ENCODE data around the gene LRRC75A. TPM values are rescaled to one million over a fixed set of nuclear protein-coding genes. Genes with fewer than 3 reads are reported as not detected.

Gene LRRC75A
- total and polyA plus RNA-seq, 2 of the 8 experiments (the other 6 are each of a cell fraction or from before 2014, with no cell fraction given) = 9.7 to 9.9 TPM

- DNase-seq (ENCODE audit: low read depth in 1 of 2, low spot score in 2 of 2) (no peak), FAIRE-seq (no peak)
- Histone ChIP-seq H3K79me1 (ENCODE audit: low read depth, low read length) (no peaks in the 10 kb centered on the region), H3K36me3 (ENCODE audit: control insufficient read depth in 2 of 4, insufficient read depth in 4 of 4, low read length in 3 of 4) (no peaks in the 10 kb centered on the region), H3K23me2 (ENCODE audit: low read depth, low read length) (no peaks in the 10 kb centered on the region), H3K14ac (ENCODE audit: insufficient read length) (no peak overlapping the region), H3K56ac (replicated peaks; ENCODE audit: insufficient read length, low read depth, low read length) (no peak overlapping the region), H2BK12ac (ENCODE audit: low read depth, low read length) (no peak overlapping the region), H2AFZ (ENCODE audit: low read length) (no peak overlapping the region), H3K27me3 (replicated peaks in 1 of 4; ENCODE audit: control insufficient read depth in 3 of 4, extremely low read depth in 1 of 4, insufficient read depth in 3 of 4, low read length in 3 of 4) (peaks cover 0 to 2% (median 0%) of the 10 kb centered on the region in 4 experiments; a peak in 2 of 7 replicates), H3K18ac (ENCODE audit: extremely low read depth, low read length) (no peak overlapping the region), H3K4ac (replicated peaks; ENCODE audit: insufficient read length, low read depth, low read length) (no peak overlapping the region), H3K23ac (ENCODE audit: insufficient read length) (no peak overlapping the region), H4K5ac (ENCODE audit: insufficient read length, low read depth, low read length) (no peak overlapping the region), H2BK5ac (ENCODE audit: low read depth, low read length) (no peak overlapping the region), H4K91ac (replicated peaks; ENCODE audit: insufficient read length, low read length) (no peak overlapping the region), H4K8ac (ENCODE audit: extremely low read depth, insufficient read depth, low read length) (no peak overlapping the region), H3K27ac (ENCODE audit: low read depth, low read length) (no peak overlapping the region), H3K4me2 (ENCODE audit: insufficient read depth in 1 of 2, low read depth in 2 of 2, low read length in 2 of 2) (no peak overlapping the region), H3K4me3 (ENCODE audit: extremely low read depth in 1 of 4, insufficient read depth in 2 of 4, low read depth in 3 of 4, low read length in 4 of 4) (no peak overlapping the region), H3K9me3 (ENCODE audit: insufficient read depth in 2 of 2, low read depth in 1 of 2, low read length in 1 of 2) (no peaks in the 10 kb centered on the region), H4K20me1 (replicated peaks in 1 of 2; ENCODE audit: control insufficient read depth in 1 of 2, insufficient read depth in 2 of 2, low read length in 2 of 2) (no peaks in the 10 kb centered on the region), H3K4me1 (replicated peaks in 1 of 4; ENCODE audit: control insufficient read depth in 3 of 4, insufficient read depth in 4 of 4, low read length in 3 of 4) (peaks cover 0 to 7% (median 0%) of the 10 kb centered on the region in 4 experiments; a peak in 6 of 7 replicates), H3K79me2 (ENCODE audit: control insufficient read depth in 1 of 2, insufficient read depth in 2 of 2, low read length in 2 of 2) (no peaks in the 10 kb centered on the region), H2AK5ac (ENCODE audit: low read depth, low read length) (no peak overlapping the region), H2BK120ac (replicated peaks; ENCODE audit: low read depth, low read length) (no peak overlapping the region), H3K9ac (replicated peaks in 1 of 4; ENCODE audit: extremely low read depth in 1 of 4, low read depth in 3 of 4, low read length in 3 of 4) (no peak overlapping the region), H2BK15ac (ENCODE audit: low read length) (no peak overlapping the region), H2BK20ac (ENCODE audit: low read length) (no peak overlapping the region)
- POLR2A ChIA-PET (ENCODE audit: partially characterized antibody) = interaction anchor here (0.9 to 2.1 kb wide), 5 partner anchors 33 to 79 kb away, joined by 3 to 9 read pairs (median 5); no protein-coding TSS in a partner anchor
- TF ChIP-seq CHD2 (IDR thresholded peaks at IDR 0.05; ENCODE audit: low read length) = no peak
- TF ChIP-seq CREB1 (IDR thresholded peaks at IDR 0.05) = no peak
- TF ChIP-seq CEBPB (IDR thresholded peaks at IDR 0.05; ENCODE audit: low read depth, low read length) = no peak
- CTCF ChIA-PET (ENCODE audit: partially characterized antibody) = interaction anchor here (0.9 to 34.1 kb wide), 6 partner anchors 17 to 154 kb away, joined by 3 to 941 read pairs (median 3); no protein-coding TSS in a partner anchor
- 92% methylated on average over 7 of the region's 7 CpGs; no CpG with 5 or more reads in 1 of the 2 experiments for WGBS, 2 experiments (ENCODE audit: extremely low coverage in 1 of 2, insufficient coverage in 1 of 2, insufficient read length in 1 of 2, insufficient replicate concordance in 2 of 2, low coverage in 1 of 2, low lambda C conversion rate in 2 of 2, missing lambda C conversion rate in 1 of 2)
Measured at GRCh38 chr17:16517477-16517876, 25.5 kb upstream of the LRRC75A start.

All from H1 (cell line).